ENCODE data around the gene CRYGN. TPM values are rescaled to one million over a fixed set of nuclear protein-coding genes. Genes with fewer than 3 reads are reported as not detected.

CRYGN gene
- total and polyA plus RNA-seq, 2 of the 13 experiments (the other 11 are each of a cell fraction or from before 2014, with no cell fraction given): 0.11 TPM; not detected in 1

DNA sequence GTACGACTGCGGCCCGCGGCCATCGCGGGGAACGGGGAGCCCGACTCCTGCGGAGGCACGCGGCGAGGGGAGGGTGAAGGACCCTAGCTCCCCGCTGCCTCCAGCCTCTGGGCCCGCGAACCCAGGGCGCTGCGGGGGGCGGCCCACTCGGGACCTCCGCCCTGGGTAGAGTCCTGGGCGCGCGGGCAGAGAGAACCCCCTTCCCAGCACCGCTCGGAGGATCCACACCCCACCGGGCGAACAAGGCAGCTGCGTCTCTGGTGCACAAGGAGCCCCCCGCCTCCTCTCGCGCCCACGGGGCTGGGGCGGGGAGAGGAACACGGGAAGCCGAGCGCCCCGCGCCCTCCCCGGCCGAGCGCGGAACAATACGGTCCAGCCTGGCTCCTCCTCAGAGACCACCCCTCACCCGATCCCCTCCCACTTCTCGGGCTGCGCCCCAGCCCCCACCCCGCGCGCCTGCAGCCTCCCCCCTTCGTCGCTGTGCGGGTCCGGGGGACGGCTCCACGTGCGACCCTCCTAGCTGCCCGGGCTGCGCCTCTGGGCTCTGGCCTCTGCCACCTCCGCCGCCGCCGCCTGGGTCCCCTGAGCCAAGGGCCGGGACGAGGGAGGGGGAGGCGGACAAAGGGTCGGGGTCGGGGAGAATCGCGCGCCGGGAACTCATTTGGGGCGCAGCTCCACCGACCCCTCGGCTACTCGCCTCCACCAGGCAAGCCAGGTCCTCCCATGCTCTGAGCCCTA is 30.1 kb downstream of the CRYGN start, which contains the start of gene WDR86 (continued):
- TF ChIP-seq, protein P1, sequence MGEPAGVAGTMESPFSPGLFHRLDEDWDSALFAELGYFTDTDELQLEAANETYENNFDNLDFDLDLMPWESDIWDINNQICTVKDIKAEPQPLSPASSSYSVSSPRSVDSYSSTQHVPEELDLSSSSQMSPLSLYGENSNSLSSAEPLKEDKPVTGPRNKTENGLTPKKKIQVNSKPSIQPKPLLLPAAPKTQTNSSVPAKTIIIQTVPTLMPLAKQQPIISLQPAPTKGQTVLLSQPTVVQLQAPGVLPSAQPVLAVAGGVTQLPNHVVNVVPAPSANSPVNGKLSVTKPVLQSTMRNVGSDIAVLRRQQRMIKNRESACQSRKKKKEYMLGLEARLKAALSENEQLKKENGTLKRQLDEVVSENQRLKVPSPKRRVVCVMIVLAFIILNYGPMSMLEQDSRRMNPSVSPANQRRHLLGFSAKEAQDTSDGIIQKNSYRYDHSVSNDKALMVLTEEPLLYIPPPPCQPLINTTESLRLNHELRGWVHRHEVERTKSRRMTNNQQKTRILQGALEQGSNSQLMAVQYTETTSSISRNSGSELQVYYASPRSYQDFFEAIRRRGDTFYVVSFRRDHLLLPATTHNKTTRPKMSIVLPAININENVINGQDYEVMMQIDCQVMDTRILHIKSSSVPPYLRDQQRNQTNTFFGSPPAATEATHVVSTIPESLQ (CRISPR knock-in tag; conservative IDR thresholded peaks at IDR 0.05): no peak
- TF ChIP-seq SSRP1 (CRISPR knock-in tag; IDR thresholded peaks at IDR 0.05) (no peak), ZNF772 (CRISPR knock-in tag; IDR thresholded peaks at IDR 0.05) (no peak), PRMT3 (CRISPR knock-in tag; IDR thresholded peaks at IDR 0.05; ENCODE audit: borderline replicate concordance, low read depth) (no peak), ZNF543 (CRISPR knock-in tag; IDR thresholded peaks at IDR 0.05) (no peak), ZNF746 (CRISPR knock-in tag; IDR thresholded peaks at IDR 0.05) (no peak), ZEB1 (IDR thresholded peaks at IDR 0.05; ENCODE audit: insufficient replicate concordance, low read depth) (no peak), PAWR (CRISPR knock-in tag; IDR thresholded peaks at IDR 0.05; ENCODE audit: borderline replicate concordance) (no peak), PHF8 (CRISPR knock-in tag; IDR thresholded peaks at IDR 0.05) (peak; percentile 5; the same call in 1 of the 2 replicates), ZC3H13 (CRISPR knock-in tag; IDR thresholded peaks at IDR 0.05) (no peak), ZNF777 (CRISPR knock-in tag; IDR thresholded peaks at IDR 0.05) (0 out of 2 replicates have a peak, but pooled peaks have one; percentile 23), MTA1 (CRISPR knock-in tag; IDR thresholded peaks at IDR 0.05; ENCODE audit: borderline replicate concordance) (no peak)
- TF ChIP-seq, protein P2, sequence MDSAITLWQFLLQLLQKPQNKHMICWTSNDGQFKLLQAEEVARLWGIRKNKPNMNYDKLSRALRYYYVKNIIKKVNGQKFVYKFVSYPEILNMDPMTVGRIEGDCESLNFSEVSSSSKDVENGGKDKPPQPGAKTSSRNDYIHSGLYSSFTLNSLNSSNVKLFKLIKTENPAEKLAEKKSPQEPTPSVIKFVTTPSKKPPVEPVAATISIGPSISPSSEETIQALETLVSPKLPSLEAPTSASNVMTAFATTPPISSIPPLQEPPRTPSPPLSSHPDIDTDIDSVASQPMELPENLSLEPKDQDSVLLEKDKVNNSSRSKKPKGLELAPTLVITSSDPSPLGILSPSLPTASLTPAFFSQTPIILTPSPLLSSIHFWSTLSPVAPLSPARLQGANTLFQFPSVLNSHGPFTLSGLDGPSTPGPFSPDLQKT (CRISPR knock-in tag; IDR thresholded peaks at IDR 0.05; ENCODE audit: borderline replicate concordance): no peak
- TF ChIP-seq, protein P3, sequence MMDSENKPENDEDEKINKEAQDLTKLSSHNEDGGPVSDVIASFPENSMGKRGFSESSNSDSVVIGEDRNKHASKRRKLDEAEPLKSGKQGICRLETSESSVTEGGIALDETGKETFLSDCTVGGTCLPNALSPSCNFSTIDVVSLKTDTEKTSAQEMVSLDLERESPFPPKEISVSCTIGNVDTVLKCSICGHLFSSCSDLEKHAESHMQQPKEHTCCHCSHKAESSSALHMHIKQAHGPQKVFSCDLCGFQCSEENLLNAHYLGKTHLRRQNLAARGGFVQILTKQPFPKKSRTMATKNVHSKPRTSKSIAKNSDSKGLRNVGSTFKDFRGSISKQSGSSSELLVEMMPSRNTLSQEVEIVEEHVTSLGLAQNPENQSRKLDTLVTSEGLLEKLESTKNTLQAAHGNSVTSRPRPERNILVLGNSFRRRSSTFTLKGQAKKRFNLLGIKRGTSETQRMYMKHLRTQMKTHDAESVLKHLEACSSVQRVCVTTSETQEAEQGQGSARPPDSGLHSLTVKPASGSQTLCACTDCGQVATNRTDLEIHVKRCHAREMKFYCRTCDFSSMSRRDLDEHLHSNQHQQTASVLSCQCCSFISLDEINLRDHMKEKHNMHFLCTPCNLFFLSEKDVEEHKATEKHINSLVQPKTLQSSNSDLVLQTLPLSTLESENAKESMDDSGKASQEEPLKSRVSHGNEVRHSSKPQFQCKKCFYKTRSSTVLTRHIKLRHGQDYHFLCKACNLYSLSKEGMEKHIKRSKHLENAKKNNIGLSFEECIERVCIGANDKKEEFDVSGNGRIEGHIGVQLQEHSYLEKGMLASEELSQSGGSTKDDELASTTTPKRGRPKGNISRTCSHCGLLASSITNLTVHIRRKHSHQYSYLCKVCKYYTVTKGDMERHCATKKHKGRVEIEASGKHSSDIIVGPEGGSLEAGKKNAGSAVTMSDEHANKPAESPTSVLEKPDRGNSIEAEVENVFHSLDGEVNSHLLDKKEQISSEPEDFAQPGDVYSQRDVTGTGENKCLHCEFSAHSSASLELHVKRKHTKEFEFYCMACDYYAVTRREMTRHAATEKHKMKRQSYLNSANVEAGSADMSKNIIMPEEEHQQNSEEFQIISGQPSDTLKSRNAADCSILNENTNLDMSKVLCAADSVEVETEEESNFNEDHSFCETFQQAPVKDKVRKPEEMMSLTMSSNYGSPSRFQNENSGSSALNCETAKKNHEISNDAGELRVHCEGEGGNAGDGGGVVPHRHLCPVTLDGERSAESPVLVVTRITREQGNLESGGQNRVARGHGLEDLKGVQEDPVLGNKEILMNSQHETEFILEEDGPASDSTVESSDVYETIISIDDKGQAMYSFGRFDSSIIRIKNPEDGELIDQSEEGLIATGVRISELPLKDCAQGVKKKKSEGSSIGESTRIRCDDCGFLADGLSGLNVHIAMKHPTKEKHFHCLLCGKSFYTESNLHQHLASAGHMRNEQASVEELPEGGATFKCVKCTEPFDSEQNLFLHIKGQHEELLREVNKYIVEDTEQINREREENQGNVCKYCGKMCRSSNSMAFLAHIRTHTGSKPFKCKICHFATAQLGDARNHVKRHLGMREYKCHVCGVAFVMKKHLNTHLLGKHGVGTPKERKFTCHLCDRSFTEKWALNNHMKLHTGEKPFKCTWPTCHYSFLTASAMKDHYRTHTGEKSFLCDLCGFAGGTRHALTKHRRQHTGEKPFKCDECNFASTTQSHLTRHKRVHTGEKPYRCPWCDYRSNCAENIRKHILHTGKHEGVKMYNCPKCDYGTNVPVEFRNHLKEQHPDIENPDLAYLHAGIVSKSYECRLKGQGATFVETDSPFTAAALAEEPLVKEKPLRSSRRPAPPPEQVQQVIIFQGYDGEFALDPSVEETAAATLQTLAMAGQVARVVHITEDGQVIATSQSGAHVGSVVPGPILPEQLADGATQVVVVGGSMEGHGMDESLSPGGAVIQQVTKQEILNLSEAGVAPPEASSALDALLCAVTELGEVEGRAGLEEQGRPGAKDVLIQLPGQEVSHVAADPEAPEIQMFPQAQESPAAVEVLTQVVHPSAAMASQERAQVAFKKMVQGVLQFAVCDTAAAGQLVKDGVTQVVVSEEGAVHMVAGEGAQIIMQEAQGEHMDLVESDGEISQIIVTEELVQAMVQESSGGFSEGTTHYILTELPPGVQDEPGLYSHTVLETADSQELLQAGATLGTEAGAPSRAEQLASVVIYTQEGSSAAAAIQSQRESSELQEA (CRISPR knock-in tag; IDR thresholded peaks at IDR 0.05; ENCODE audit: not compliant biosample characterization): no peak
- TF ChIP-seq, protein P4, sequence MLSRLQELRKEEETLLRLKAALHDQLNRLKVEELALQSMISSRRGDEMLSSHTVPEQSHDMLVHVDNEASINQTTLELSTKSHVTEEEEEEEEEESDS (CRISPR knock-in tag; IDR thresholded peaks at IDR 0.05; ENCODE audit: borderline replicate concordance): no peak
- TF ChIP-seq, protein P5, sequence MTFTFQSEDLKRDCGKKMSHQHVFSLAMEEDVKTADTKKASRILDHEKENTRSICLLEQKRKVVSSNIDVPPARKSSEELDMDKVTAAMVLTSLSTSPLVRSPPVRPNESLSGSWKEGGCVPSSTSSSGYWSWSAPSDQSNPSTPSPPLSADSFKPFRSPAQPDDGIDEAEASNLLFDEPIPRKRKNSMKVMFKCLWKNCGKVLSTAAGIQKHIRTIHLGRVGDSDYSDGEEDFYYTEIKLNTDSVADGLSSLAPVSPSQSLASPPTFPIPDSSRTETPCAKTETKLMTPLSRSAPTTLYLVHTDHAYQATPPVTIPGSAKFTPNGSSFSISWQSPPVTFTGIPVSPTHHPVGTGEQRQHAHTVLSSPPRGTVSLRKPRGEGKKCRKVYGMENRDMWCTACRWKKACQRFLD (CRISPR knock-in tag; IDR thresholded peaks at IDR 0.05; ENCODE audit: borderline replicate concordance): 0 out of 2 replicates have a peak, but pooled peaks have one; percentile 32
